GM19025 (cell line): Measurements from ENCODE around the gene INPP5F.

Experiments
- ATAC-seq: cut with Tn5 transposase; IDR thresholded peaks from one replicate; pipeline ENCODE4 v1.9.1; 2021; ENCODE audit warnings: mild to moderate bottlenecking, low read depth, moderate library complexity; ENCODE audit not compliant: unreplicated experiment

Gene INPP5F

GRCh38 chr10:119807960-119808697 is 82.3 kb downstream of the INPP5F start:
- ATAC-seq: no peak

GRCh38 chr10:119811122-119811521 is 85.3 kb downstream of the INPP5F start:
- ATAC-seq: no peak

GRCh38 chr10:119812684-119813083 is 86.8 kb downstream of the INPP5F start:
- ATAC-seq: no peak

- ATAC-seq: no peak
These were observed 89.8 kb downstream of the INPP5F start for GRCh38 chr10:119815671-119816070.

- no peak for ATAC-seq
These were observed 92.4 kb downstream of the INPP5F start for GRCh38 chr10:119817991-119818888.

GRCh38 chr10:119818889-119819270 is 93.0 kb downstream of the INPP5F start:
- no peak for ATAC-seq

GRCh38 chr10:119821182-119821581 is 95.3 kb downstream of the INPP5F start:
- no peak for ATAC-seq

- ATAC-seq: no peak
These were observed 98.4 kb downstream of the INPP5F start for GRCh38 chr10:119824299-119824698.

GRCh38 chr10:119826771-119827170 is 100.9 kb downstream of the INPP5F start:
- no peak for ATAC-seq

- no peak for ATAC-seq
These were observed 101.6 kb downstream of the INPP5F start for GRCh38 chr10:119827430-119827829.

- ATAC-seq: no peak
These were observed 103.6 kb downstream of the INPP5F start for GRCh38 chr10:119829429-119829828.

GRCh38 chr10:119830851-119831250 is 105.0 kb downstream of the INPP5F start:
- no peak for ATAC-seq

GRCh38 chr10:119831656-119832055 is 105.8 kb downstream of the INPP5F start:
- ATAC-seq: no peak

- ATAC-seq: no peak
These were observed 107.1 kb downstream of the INPP5F start for GRCh38 chr10:119832951-119833350.

- no peak for ATAC-seq
These were observed 108.3 kb downstream of the INPP5F start for GRCh38 chr10:119834188-119834587.

- no peak for ATAC-seq
These were observed 119.8 kb downstream of the INPP5F start for GRCh38 chr10:119845656-119846055.

GRCh38 chr10:119849031-119849789 is 123.4 kb downstream of the INPP5F start:
- no peak for ATAC-seq

GRCh38 chr10:119849944-119850343 is 124.1 kb downstream of the INPP5F start:
- no peak for ATAC-seq

- no peak for ATAC-seq
These were observed 126.4 kb downstream of the INPP5F start for GRCh38 chr10:119852277-119852676.

GRCh38 chr10:119852822-119853221 is 127.0 kb downstream of the INPP5F start:
- ATAC-seq: no peak

- no peak for ATAC-seq
These were observed 127.7 kb downstream of the INPP5F start for GRCh38 chr10:119853574-119853973.
